Caco-2 (cell line): ENCODE results near the gene CEBPA. TPM values are rescaled to one million over a fixed set of nuclear protein-coding genes. Genes with fewer than 3 reads are reported as not detected.
A peak's percentile ranks its signal among the peaks of the same experiment; 100 is the strongest.

Experiments
- BruUV-seq: library from RNA; stranded (reverse); fragments of 400-500 nt; replicated peaks from 2 replicates; lab custom pipeline; 2021; lab: Mats Ljungman, UMichigan
- CTCF ChIA-PET: fragments of 300-600 bp; sonication (Branson Sonifier 250); formaldehyde crosslinking; loops from one replicate; lab custom pipeline; 2022; ENCODE audit warnings: antibody characterized with exemption; lab: Charles Lee
- POLR2A ChIA-PET: fragments of 300-600 bp; sonication (Branson Sonifier 250); formaldehyde crosslinking; loops from one replicate; lab custom pipeline; 2022; ENCODE audit warnings: antibody characterized with exemption; lab: Charles Lee
- DNase-seq, 2 experiments: peaks; one replicate each; pipeline versions ENCODE4 v3.0.0 to v3.0.0-alpha.2; 2020 to 2022
- H3K27me3 ChIP-seq: replicated peaks from 2 replicates; pipeline ENCODE4 v1.6.0; 2011; ENCODE audit warnings: low read length; ENCODE audit not compliant: control insufficient read depth, insufficient read depth
- H3K36me3 ChIP-seq: 2 replicates; pipeline ENCODE4 v1.5.1; 2011; ENCODE audit warnings: low read length; ENCODE audit not compliant: control insufficient read depth, insufficient read depth
- H3K4me1 ChIP-seq: fragments of 250-450 bp; sonication (Bioruptor Pico); 2 replicates; pipeline ENCODE4 v1.5.1; 2020; ENCODE audit warnings: mild to moderate bottlenecking
- H3K4me3 ChIP-seq: 2 replicates; pipeline ENCODE4 v1.5.1; 2011; ENCODE audit warnings: low read depth, mild to moderate bottlenecking, control low read depth, low read length
- H3K9me3 ChIP-seq: fragments of 250-450 bp; sonication (Bioruptor Pico); 2 replicates; pipeline ENCODE4 v1.5.1; 2020; ENCODE audit warnings: mild to moderate bottlenecking, moderate library complexity
- H3K27ac Mint-ChIP-seq: one replicate; pipeline ENCODE4 v1.8.0; 2022; ENCODE audit warnings: mixed read lengths; ENCODE audit not compliant: unreplicated experiment
- H3K27me3 Mint-ChIP-seq: one replicate; pipeline ENCODE4 v1.8.0; 2022; ENCODE audit warnings: mixed read lengths; ENCODE audit not compliant: insufficient read depth, unreplicated experiment
- H3K36me3 Mint-ChIP-seq: one replicate; pipeline ENCODE4 v1.8.0; 2022; ENCODE audit warnings: mild to moderate bottlenecking, mixed read lengths; ENCODE audit not compliant: insufficient read depth, unreplicated experiment
- H3K4me1 Mint-ChIP-seq: one replicate; pipeline ENCODE4 v1.8.0; 2022; ENCODE audit warnings: low read depth, mixed read lengths; ENCODE audit not compliant: unreplicated experiment
- H3K4me3 Mint-ChIP-seq: one replicate; pipeline ENCODE4 v1.8.0; 2022; ENCODE audit warnings: mild to moderate bottlenecking, moderate library complexity, mixed read lengths; ENCODE audit not compliant: unreplicated experiment
- H3K9me3 Mint-ChIP-seq: one replicate; pipeline ENCODE4 v1.8.0; 2022; ENCODE audit warnings: mixed read lengths; ENCODE audit not compliant: unreplicated experiment
- CTCF ChIP-seq, 2 experiments: fragments of 200-600 bp in 1 of 2; IDR thresholded peaks; 1 replicate in 1 of 2; 2 replicates in 1 of 2; pipeline versions ENCODE4 v1.5.1 to v1.8.0; 2011 to 2022; ENCODE audit warnings: antibody characterized with exemption in 1 of 2, control low read depth in 1 of 2, inconsistent platforms in 1 of 2, low read depth in 1 of 2, low read length in 1 of 2, mild to moderate bottlenecking in 1 of 2, moderate library complexity in 1 of 2; ENCODE audit not compliant: insufficient read depth in 1 of 2, severe bottlenecking in 1 of 2, unreplicated experiment in 1 of 2
- intact Hi-C: fragments of 100-400 bp; cut with micrococcal nuclease; formaldehyde crosslinking; loops from one replicate; pipeline ENCODE4 v1.10.0; 2022; ENCODE audit not compliant: unreplicated experiment
- total RNA-seq: library from RNA; stranded (reverse); gene quantifications from 2 replicates; pipeline ENCODE4 v1.2.3, GENCODE V29; 2022

The CEBPA gene
- total RNA-seq, 1 experiment from 2014 or later, result 110 TPM

DNA sequence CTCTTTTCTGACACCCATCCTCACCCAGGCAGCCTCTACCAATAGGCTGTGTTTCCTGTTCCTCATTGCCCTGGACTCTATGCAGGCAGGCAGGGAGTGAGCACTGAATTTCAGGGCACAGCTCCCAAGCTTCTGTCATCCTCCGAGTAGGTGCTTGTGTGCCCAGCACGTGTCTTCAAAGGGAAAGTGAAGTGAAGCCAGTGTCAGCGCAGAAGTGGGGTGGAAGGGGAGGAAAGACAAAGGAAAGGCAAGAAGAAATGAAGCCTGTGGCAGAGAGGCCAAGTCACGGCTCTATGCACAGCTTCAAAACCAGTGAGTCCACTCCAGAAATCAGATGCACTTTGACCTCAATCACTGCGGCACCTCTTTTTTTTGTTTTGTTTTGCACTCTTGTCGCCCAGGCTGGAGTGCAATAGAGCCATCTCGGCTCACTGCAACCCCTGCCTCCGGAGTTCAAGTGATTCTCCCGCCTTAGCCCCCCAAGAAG lies 16.9 kb downstream of the CEBPA start:
- Histone ChIP-seq H3K4me1 (peaks cover 35% of the 10 kb centered on the region), H3K4me3 (no peak overlapping the region), H3K36me3 (no peaks in the 10 kb centered on the region), H3K9me3 (peaks cover 8% of the 10 kb centered on the region), H3K27me3 (no peaks in the 10 kb centered on the region)
- peaks cover 10% of the 10 kb centered on the region for H3K36me3 Mint-ChIP-seq
- peak overlapping the region; percentile 34 for H3K27ac Mint-ChIP-seq
- peak overlapping the region; percentile 5 for H3K4me3 Mint-ChIP-seq
- peaks cover 23% of the 10 kb centered on the region for H3K9me3 Mint-ChIP-seq
- H3K4me1 Mint-ChIP-seq, result peaks cover 32% of the 10 kb centered on the region
- no peak for TF ChIP-seq CTCF (IDR thresholded peaks at IDR 0.05; ENCODE audit: insufficient read depth in 1 of 2, low read depth in 1 of 2, low read length in 1 of 2, severe bottlenecking in 1 of 2, unreplicated experiment in 1 of 2)
- POLR2A ChIA-PET, result interaction anchor here (0.6 to 1.5 kb wide), 3 partner anchors 15 to 26 kb away, joined by 3 to 4 read pairs (median 3); partner anchors contain the start of gene CEBPA
- H3K27me3 Mint-ChIP-seq, result no peaks in the 10 kb centered on the region
- no peak for DNase-seq
- intact Hi-C loops, result no loop called here
- CTCF ChIA-PET, result no interaction called here
- BruUV-seq, result no TSS peak

DNA sequence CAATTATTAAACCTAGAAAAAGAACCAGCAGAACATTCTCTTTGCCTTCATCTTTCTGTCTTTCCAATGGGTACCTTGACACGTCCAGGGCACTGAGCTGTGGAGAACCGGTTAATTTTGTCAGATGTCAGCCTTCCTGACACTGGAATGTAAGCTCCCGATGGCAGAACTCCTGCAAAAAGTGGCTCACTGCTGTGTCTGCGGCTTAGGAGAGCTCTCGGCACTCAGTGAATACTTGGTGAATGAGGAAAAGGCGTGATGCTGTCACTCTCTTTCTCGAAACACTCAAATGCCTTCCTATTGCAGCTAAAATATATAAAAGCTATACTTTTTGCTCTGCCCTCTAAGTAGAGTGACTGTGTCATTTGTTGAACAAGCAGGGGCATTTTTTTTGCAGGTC lies 17.6 kb downstream of the CEBPA start:
- H3K27me3 Mint-ChIP-seq, result no peaks in the 10 kb centered on the region
- peaks cover 8% of the 10 kb centered on the region for H3K9me3 ChIP-seq
- peaks cover 35% of the 10 kb centered on the region for H3K4me1 ChIP-seq
- no peak for DNase-seq
- H3K36me3 ChIP-seq, result no peaks in the 10 kb centered on the region
- no peak overlapping the region for H3K4me3 ChIP-seq
- no peak for TF ChIP-seq CTCF (IDR thresholded peaks at IDR 0.05; ENCODE audit: insufficient read depth in 1 of 2, low read depth in 1 of 2, low read length in 1 of 2, severe bottlenecking in 1 of 2, unreplicated experiment in 1 of 2)
- H3K4me3 Mint-ChIP-seq, result no peak overlapping the region
- peak overlapping the region; percentile 34 for H3K27ac Mint-ChIP-seq
- intact Hi-C loops, result no loop called here
- ChIA-PET CTCF (interaction anchor here (0.6 to 0.8 kb wide), 3 partner anchors 7 to 49 kb away, joined by 3 to 8 read pairs (median 3); no protein-coding TSS in a partner anchor), POLR2A (interaction anchor here (0.5 to 1.5 kb wide), 2 partner anchors 18 to 89 kb away, joined by 4 to 5 read pairs; partner anchors contain the start of gene CEBPA)
- no peaks in the 10 kb centered on the region for H3K27me3 ChIP-seq
- H3K36me3 Mint-ChIP-seq, result peaks cover 10% of the 10 kb centered on the region
- no TSS peak for BruUV-seq
- peaks cover 39% of the 10 kb centered on the region for H3K4me1 Mint-ChIP-seq
- H3K9me3 Mint-ChIP-seq, result peaks cover 23% of the 10 kb centered on the region

DNA sequence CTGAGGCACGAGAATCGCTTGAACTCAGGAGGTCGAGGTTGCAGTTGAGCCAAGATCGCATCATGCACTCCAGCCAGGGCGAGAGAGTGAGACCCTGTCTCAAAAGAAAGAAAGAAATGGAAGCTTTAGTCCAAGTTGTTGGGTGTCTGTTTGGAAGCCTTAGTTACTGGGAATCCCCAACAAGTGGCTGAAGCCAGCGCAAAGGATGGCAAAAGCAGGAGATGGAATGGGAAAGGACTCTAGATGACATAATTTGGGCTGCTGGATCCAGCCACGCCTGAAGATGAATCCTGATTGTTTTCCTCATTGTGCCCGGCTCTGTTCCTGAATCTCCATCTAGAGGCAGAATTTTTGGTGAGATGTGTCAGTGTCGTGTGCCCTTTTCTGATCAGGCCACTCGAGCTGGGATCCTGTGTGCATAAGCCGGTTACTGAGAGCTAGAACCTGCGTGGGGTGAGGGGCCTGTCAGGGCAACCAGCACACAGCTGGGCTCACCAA lies 18.1 kb downstream of the CEBPA start:
- no peak for TF ChIP-seq CTCF (IDR thresholded peaks at IDR 0.05; ENCODE audit: insufficient read depth in 1 of 2, low read depth in 1 of 2, low read length in 1 of 2, severe bottlenecking in 1 of 2, unreplicated experiment in 1 of 2)
- Histone ChIP-seq H3K9me3 (peaks cover 8% of the 10 kb centered on the region), H3K36me3 (no peaks in the 10 kb centered on the region), H3K27me3 (no peaks in the 10 kb centered on the region), H3K4me1 (peaks cover 38% of the 10 kb centered on the region), H3K4me3 (no peak overlapping the region)
- Mint-ChIP-seq H3K36me3 (peaks cover 10% of the 10 kb centered on the region), H3K4me3 (no peak overlapping the region), H3K27ac (peak overlapping the region; percentile 34), H3K27me3 (no peaks in the 10 kb centered on the region), H3K9me3 (peaks cover 20% of the 10 kb centered on the region), H3K4me1 (peaks cover 39% of the 10 kb centered on the region)
- DNase-seq, result no peak
- CTCF ChIA-PET, result interaction anchor here (0.6 to 0.8 kb wide), 3 partner anchors 8 to 49 kb away, joined by 3 to 8 read pairs (median 3); no protein-coding TSS in a partner anchor
- intact Hi-C loops, result no loop called here
- POLR2A ChIA-PET, result interaction anchor here (1.5 kb wide), 1 partner anchor 18 kb away, joined by 4 read pairs; the partner anchor contains the start of gene CEBPA
- no TSS peak for BruUV-seq
